Mesenchymal stem cell (in vitro differentiated cells and primary cell): ENCODE data around the gene ADGRL3.

Source experiments
- DNase-seq: peaks from one replicate; pipeline ENCODE4 v3.0.0-alpha.2; 2013
- H2AFZ ChIP-seq: one replicate; pipeline ENCODE4 v1.6.1; 2013; ENCODE audit warnings: low read depth, mild to moderate bottlenecking, control low read depth, inconsistent platforms, low read length, moderate library complexity
- H2AK5ac ChIP-seq: 2 replicates; pipeline ENCODE4 v1.6.1; 2013; ENCODE audit warnings: low read length, moderate library complexity, mild to moderate bottlenecking, inconsistent platforms; ENCODE audit not compliant: severe bottlenecking
- H2BK120ac ChIP-seq: one replicate; pipeline ENCODE4 v1.6.1; 2013; ENCODE audit warnings: low read depth, mild to moderate bottlenecking, inconsistent platforms, low read length, moderate library complexity
- H2BK12ac ChIP-seq, 2 experiments: one replicate each; pipeline ENCODE4 v1.6.1; 2013; ENCODE audit warnings: inconsistent platforms in 2 of 2, low read length in 2 of 2, mild to moderate bottlenecking in 2 of 2, moderate library complexity in 2 of 2, control low read depth in 1 of 2
- H2BK15ac ChIP-seq: one replicate; pipeline ENCODE4 v1.6.1; 2013; ENCODE audit warnings: mild to moderate bottlenecking, low read depth, inconsistent platforms; ENCODE audit not compliant: poor library complexity, severe bottlenecking
- H2BK5ac ChIP-seq: 2 replicates; pipeline ENCODE4 v1.6.1; 2013; ENCODE audit warnings: low read depth, mild to moderate bottlenecking, low read length, control low read depth, inconsistent platforms; ENCODE audit not compliant: poor library complexity, severe bottlenecking
- H3K14ac ChIP-seq, 2 experiments: one replicate each; pipeline ENCODE4 v1.6.1; 2013; ENCODE audit warnings: inconsistent platforms in 2 of 2, low read length in 2 of 2, control low read depth in 1 of 2, mild to moderate bottlenecking in 1 of 2, moderate library complexity in 1 of 2
- H3K18ac ChIP-seq, 2 experiments: one replicate each; pipeline ENCODE4 v1.6.1; 2013; ENCODE audit warnings: inconsistent platforms in 2 of 2, low read length in 2 of 2, control low read depth in 1 of 2, low read depth in 1 of 2, mild to moderate bottlenecking in 1 of 2
- H3K23ac ChIP-seq, 2 experiments: one replicate each; pipeline ENCODE4 v1.6.1; 2013; ENCODE audit warnings: inconsistent platforms in 2 of 2, low read length in 2 of 2, mild to moderate bottlenecking in 2 of 2, moderate library complexity in 2 of 2, control low read depth in 1 of 2
- H3K27ac ChIP-seq: 2 replicates; pipeline ENCODE4 v1.5.1; 2013; ENCODE audit warnings: mild to moderate bottlenecking, moderate library complexity, low read length, control low read depth, inconsistent platforms; ENCODE audit not compliant: poor library complexity, severe bottlenecking
- H3K27me3 ChIP-seq, 2 experiments: 2 replicates each; pipeline versions ENCODE4 v1.6.1 to v1.7.0; 2013; ENCODE audit warnings: low read length in 2 of 2, mild to moderate bottlenecking in 2 of 2, moderate library complexity in 2 of 2, control low read depth in 1 of 2, inconsistent platforms in 1 of 2; ENCODE audit not compliant: control insufficient read depth in 1 of 2, insufficient read depth in 1 of 2
- H3K36me3 ChIP-seq, 2 experiments: 2 replicates each; pipeline versions ENCODE4 v1.6.1 to v1.7.0; 2013; ENCODE audit warnings: low read length in 2 of 2, control low read depth in 1 of 2, inconsistent platforms in 1 of 2, low read depth in 1 of 2, mild to moderate bottlenecking in 1 of 2; ENCODE audit not compliant: insufficient read depth in 2 of 2, control insufficient read depth in 1 of 2
- H3K4ac ChIP-seq, 2 experiments: one replicate each; pipeline ENCODE4 v1.6.1; 2013; ENCODE audit warnings: inconsistent platforms in 2 of 2, low read length in 2 of 2, mild to moderate bottlenecking in 2 of 2, moderate library complexity in 2 of 2, control low read depth in 1 of 2, low read depth in 1 of 2
- H3K4me1 ChIP-seq: 2 replicates; pipeline ENCODE4 v1.6.1; 2013; ENCODE audit warnings: low read depth, low read length, control low read depth; ENCODE audit not compliant: control insufficient read depth, insufficient read depth
- H3K4me2 ChIP-seq: 2 replicates; pipeline ENCODE4 v1.6.1; 2013; ENCODE audit warnings: low read length, mild to moderate bottlenecking, inconsistent platforms; ENCODE audit not compliant: poor library complexity, severe bottlenecking
- H3K4me3 ChIP-seq, 2 experiments: 2 replicates each; pipeline versions ENCODE4 v1.5.1 to v1.7.0; 2013; ENCODE audit warnings: low read length in 2 of 2, mild to moderate bottlenecking in 2 of 2, control low read depth in 1 of 2, low read depth in 1 of 2; ENCODE audit not compliant: insufficient read depth in 1 of 2
- H3K79me1 ChIP-seq: replicated peaks from 2 replicates; pipeline ENCODE4 v1.6.1; 2013; ENCODE audit warnings: mild to moderate bottlenecking, control low read depth, low read length, inconsistent platforms; ENCODE audit not compliant: poor library complexity, severe bottlenecking
- H3K9ac ChIP-seq: 2 replicates; pipeline ENCODE4 v1.7.0; 2013; ENCODE audit warnings: mild to moderate bottlenecking, low read length, moderate library complexity
- H3K9me3 ChIP-seq: 2 replicates; pipeline ENCODE4 v1.7.0; 2013; ENCODE audit warnings: mild to moderate bottlenecking, low read length; ENCODE audit not compliant: control insufficient read depth
- H4K8ac ChIP-seq: one replicate; pipeline ENCODE4 v1.6.1; 2013; ENCODE audit warnings: inconsistent platforms, mild to moderate bottlenecking, low read length, moderate library complexity
- H4K91ac ChIP-seq: one replicate; pipeline ENCODE4 v1.6.1; 2013; ENCODE audit warnings: mild to moderate bottlenecking, low read length, inconsistent platforms
- WGBS: methylation state at CpG from one replicate; pipeline ENCODE4 v1.1.7; 2013; ENCODE audit warnings: mixed read lengths; 5-methylcytosine and 5-hydroxymethylcytosine counted together

ADGRL3 gene

DNA sequence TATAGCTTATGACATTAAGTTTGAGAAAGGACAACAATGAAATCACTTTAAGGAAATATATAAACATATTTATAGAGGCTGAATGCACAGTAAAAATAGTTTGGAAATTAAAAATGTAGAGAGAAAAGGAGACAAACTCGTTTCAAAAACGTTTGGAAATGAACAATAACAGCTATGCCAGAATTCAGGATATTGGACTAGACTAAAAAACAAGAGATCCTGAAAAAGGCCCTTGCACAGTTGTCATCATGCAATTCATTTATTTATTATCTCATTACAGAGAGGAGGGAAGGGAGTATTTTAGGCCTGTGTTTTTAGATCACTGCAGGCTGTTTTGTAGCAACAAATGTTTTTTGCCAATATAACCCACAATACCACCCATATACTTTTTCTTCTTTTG lies 527.2 kb downstream of the ADGRL3 start:
- Histone ChIP-seq H2BK12ac (no peak overlapping the region), H3K9ac (no peak overlapping the region), H3K4me2 (no peak overlapping the region), H3K27ac (no peak overlapping the region), H3K27me3 (no peaks in the 10 kb centered on the region), H4K8ac (no peak overlapping the region), H3K79me1 (no peaks in the 10 kb centered on the region), H3K4ac (no peak overlapping the region), H3K14ac (no peak overlapping the region), H2AFZ (no peak overlapping the region), H4K91ac (no peak overlapping the region), H2BK5ac (no peak overlapping the region), H3K4me3 (no peak overlapping the region), H3K36me3 (no peaks in the 10 kb centered on the region), H2AK5ac (no peak overlapping the region), H3K23ac (no peak overlapping the region), H3K4me1 (no peaks in the 10 kb centered on the region), H3K9me3 (no peaks in the 10 kb centered on the region), H3K18ac (no peak overlapping the region), H2BK15ac (no peak overlapping the region), H2BK120ac (no peak overlapping the region)
- WGBS: no CpG with 5 or more reads among the region's 2 CpGs
- no peak for DNase-seq

DNA sequence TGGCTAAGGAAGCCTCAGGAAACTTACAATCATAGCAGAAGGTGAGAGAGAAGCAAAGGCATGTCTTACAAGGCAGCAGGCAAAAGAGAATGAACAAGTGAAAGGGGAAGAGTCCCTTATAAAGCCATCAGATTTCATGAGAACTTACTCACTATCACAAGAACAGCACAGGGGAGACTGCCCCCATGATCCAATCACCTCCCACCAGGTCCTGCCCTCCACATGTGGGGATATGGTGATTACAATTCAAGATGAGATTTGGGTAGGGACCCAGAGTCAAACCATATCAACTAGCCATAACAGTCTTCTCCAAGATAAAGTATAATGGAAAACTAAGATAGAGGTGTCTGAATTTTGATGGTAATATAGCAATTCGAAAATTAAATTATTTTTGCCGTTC lies 534.3 kb downstream of the ADGRL3 start:
- WGBS: no CpG with 5 or more reads among the region's 2 CpGs
- Histone ChIP-seq H2BK120ac (no peak overlapping the region), H3K36me3 (no peaks in the 10 kb centered on the region), H3K27me3 (no peaks in the 10 kb centered on the region), H3K18ac (no peak overlapping the region), H2AFZ (no peak overlapping the region), H4K8ac (no peak overlapping the region), H2BK12ac (no peak overlapping the region), H3K4me1 (no peaks in the 10 kb centered on the region), H3K79me1 (no peaks in the 10 kb centered on the region), H3K4me2 (no peak overlapping the region), H2AK5ac (no peak overlapping the region), H3K9ac (no peak overlapping the region), H3K14ac (no peak overlapping the region), H3K27ac (no peak overlapping the region), H3K23ac (no peak overlapping the region), H2BK15ac (no peak overlapping the region), H3K4ac (no peak overlapping the region), H2BK5ac (no peak overlapping the region), H3K9me3 (no peaks in the 10 kb centered on the region), H4K91ac (no peak overlapping the region), H3K4me3 (no peak overlapping the region)
- no peak for DNase-seq

DNA sequence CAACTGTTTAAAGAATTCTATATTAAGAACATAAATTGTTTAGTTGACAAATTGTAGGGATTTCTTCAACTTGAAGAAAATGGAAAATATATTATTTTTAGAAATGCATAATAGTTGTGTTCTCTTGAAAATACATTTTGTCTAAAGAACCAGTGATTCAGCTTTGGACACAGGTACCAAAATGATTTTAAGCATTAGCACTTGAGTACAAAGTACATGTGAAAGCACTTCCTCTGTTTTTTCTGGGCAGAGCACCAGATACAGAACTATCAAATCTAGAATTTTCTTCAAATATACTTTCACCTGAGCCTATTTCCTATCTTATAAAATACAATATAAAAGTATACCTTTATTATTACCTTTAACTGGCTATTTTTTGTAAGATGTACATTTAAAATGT lies 539.8 kb downstream of the ADGRL3 start:
- no peak overlapping the region for H4K91ac ChIP-seq
- no peak overlapping the region for H3K14ac ChIP-seq
- H3K23ac ChIP-seq: no peak overlapping the region
- no peak overlapping the region for H3K18ac ChIP-seq
- no peaks in the 10 kb centered on the region for H3K9me3 ChIP-seq
- no peak overlapping the region for H2BK15ac ChIP-seq
- H2BK5ac ChIP-seq: no peak overlapping the region
- no peak overlapping the region for H4K8ac ChIP-seq
- H2AFZ ChIP-seq: no peak overlapping the region
- no peak for DNase-seq
- no peaks in the 10 kb centered on the region for H3K27me3 ChIP-seq
- no peak overlapping the region for H2AK5ac ChIP-seq
- H3K4me2 ChIP-seq: no peak overlapping the region
- H3K9ac ChIP-seq: no peak overlapping the region
- no peaks in the 10 kb centered on the region for H3K36me3 ChIP-seq
- H3K4me3 ChIP-seq: no peak overlapping the region
- no peak overlapping the region for H3K27ac ChIP-seq
- H2BK120ac ChIP-seq: no peak overlapping the region
- no peak overlapping the region for H3K4ac ChIP-seq
- no peaks in the 10 kb centered on the region for H3K79me1 ChIP-seq
- H3K4me1 ChIP-seq: no peaks in the 10 kb centered on the region
- no peak overlapping the region for H2BK12ac ChIP-seq

DNA sequence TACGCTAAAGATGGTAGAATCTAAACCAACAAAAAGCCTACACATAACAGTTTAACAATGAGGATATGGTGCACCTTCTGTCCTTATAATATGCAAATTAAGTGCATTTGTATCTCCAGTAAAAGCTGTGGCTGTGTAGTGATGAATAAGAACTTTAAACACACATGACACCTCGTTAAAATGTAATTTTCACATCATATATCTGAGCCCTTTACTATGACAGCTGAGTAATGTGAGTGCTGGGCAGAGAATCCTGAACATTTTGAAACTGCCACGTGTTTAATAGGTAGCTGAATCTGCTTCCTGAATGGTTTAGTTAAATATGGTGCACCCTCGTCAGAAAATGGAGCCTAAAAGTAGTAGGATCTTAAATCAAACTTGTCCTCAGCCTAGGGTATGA lies 540.8 kb downstream of the ADGRL3 start:
- no peak overlapping the region for H3K4ac ChIP-seq
- no peaks in the 10 kb centered on the region for H3K36me3 ChIP-seq
- no peak overlapping the region for H3K23ac ChIP-seq
- no peak overlapping the region for H2AFZ ChIP-seq
- no peak for DNase-seq
- no peaks in the 10 kb centered on the region for H3K4me1 ChIP-seq
- no peak overlapping the region for H3K14ac ChIP-seq
- WGBS: 20% methylated on average over 1 of the region's 4 CpGs
- no peaks in the 10 kb centered on the region for H3K27me3 ChIP-seq
- no peak overlapping the region for H4K91ac ChIP-seq
- H2BK12ac ChIP-seq: no peak overlapping the region
- no peaks in the 10 kb centered on the region for H3K79me1 ChIP-seq
- no peak overlapping the region for H2BK15ac ChIP-seq
- H3K27ac ChIP-seq: no peak overlapping the region
- H2BK120ac ChIP-seq: no peak overlapping the region
- H2BK5ac ChIP-seq: no peak overlapping the region
- no peak overlapping the region for H3K18ac ChIP-seq
- H3K9me3 ChIP-seq: no peaks in the 10 kb centered on the region
- no peak overlapping the region for H4K8ac ChIP-seq
- H3K9ac ChIP-seq: no peak overlapping the region
- H2AK5ac ChIP-seq: no peak overlapping the region
- no peak overlapping the region for H3K4me3 ChIP-seq
- no peak overlapping the region for H3K4me2 ChIP-seq
